ENCODE results near the gene ZMYND12. TPM values are rescaled to one million over a fixed set of nuclear protein-coding genes. Genes with fewer than 3 reads are reported as not detected.

Gene ZMYND12
- total RNA-seq, 1 donor from 2014 or later, result 0.46 TPM

- DNase-seq (ENCODE audit: low read depth), result no peak
- TF ChIP-seq, protein P1, sequence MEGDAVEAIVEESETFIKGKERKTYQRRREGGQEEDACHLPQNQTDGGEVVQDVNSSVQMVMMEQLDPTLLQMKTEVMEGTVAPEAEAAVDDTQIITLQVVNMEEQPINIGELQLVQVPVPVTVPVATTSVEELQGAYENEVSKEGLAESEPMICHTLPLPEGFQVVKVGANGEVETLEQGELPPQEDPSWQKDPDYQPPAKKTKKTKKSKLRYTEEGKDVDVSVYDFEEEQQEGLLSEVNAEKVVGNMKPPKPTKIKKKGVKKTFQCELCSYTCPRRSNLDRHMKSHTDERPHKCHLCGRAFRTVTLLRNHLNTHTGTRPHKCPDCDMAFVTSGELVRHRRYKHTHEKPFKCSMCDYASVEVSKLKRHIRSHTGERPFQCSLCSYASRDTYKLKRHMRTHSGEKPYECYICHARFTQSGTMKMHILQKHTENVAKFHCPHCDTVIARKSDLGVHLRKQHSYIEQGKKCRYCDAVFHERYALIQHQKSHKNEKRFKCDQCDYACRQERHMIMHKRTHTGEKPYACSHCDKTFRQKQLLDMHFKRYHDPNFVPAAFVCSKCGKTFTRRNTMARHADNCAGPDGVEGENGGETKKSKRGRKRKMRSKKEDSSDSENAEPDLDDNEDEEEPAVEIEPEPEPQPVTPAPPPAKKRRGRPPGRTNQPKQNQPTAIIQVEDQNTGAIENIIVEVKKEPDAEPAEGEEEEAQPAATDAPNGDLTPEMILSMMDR (IDR thresholded peaks at IDR 0.05; ENCODE audit: insufficient read depth, low read length, poor library complexity, severe bottlenecking), result no peak
- no peaks in the 10 kb centered on the region for H3K27me3 ChIP-seq (ENCODE audit: control insufficient read depth, insufficient read depth, low read length)
- H3K36me3 ChIP-seq (ENCODE audit: control insufficient read depth, insufficient read depth, low read length), result no peaks in the 10 kb centered on the region
- no peak overlapping the region for H3K4me3 ChIP-seq (ENCODE audit: low read depth, low read length)
Observed at GRCh38 chr1:42466030-42466429, 10.2 kb upstream of the ZMYND12 start.

DNA sequence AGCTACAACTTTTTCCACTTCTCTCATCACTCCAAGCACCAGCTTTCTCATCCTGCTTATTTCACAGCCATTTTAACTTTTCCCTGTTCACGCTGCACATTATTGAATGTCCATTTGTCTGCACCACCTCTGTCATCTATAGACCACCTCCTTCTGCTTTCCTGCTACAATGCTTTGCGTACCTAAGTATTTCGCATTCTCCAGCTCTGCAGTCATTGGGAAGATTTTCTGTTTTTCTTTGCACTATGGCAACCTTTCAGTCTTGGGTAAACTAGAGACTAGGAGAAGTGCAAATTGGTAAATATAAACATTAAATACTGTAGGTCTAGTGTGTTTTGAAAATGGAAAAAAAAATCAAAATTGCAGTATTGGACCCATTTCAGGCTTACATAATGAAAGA, 8.1 kb upstream of the ZMYND12 start:
- H3K27me3 ChIP-seq (ENCODE audit: control insufficient read depth, insufficient read depth, low read length), result no peaks in the 10 kb centered on the region
- no peak for DNase-seq (ENCODE audit: low read depth)
- TF ChIP-seq, protein P1 (IDR thresholded peaks at IDR 0.05; ENCODE audit: insufficient read depth, low read length, poor library complexity, severe bottlenecking), result no peak
- peak overlapping the region; percentile 77 for H3K4me3 ChIP-seq (ENCODE audit: low read depth, low read length)
- H3K36me3 ChIP-seq (ENCODE audit: control insufficient read depth, insufficient read depth, low read length), result no peaks in the 10 kb centered on the region

GRCh38 chr1:42462828-42463763, 7.3 kb upstream of the ZMYND12 start, which contains the start of gene CCDC30:
Gene CCDC30, plus strand, starts transcription at chr1:42463286. Its CDS starts 17,266 bp downstream, at chr1:42480552.
- peak within 1 kb of the TSS; percentile 77 for H3K4me3 ChIP-seq (ENCODE audit: low read depth, low read length)
- no peaks in the 10 kb centered on the region for H3K27me3 ChIP-seq (ENCODE audit: control insufficient read depth, insufficient read depth, low read length)
- TF ChIP-seq, protein P1 (IDR thresholded peaks at IDR 0.05; ENCODE audit: insufficient read depth, low read length, poor library complexity, severe bottlenecking), result no peak
- DNase-seq (ENCODE audit: low read depth), result peak; percentile 95
- no peaks in the 10 kb centered on the region for H3K36me3 ChIP-seq (ENCODE audit: control insufficient read depth, insufficient read depth, low read length)

DNA sequence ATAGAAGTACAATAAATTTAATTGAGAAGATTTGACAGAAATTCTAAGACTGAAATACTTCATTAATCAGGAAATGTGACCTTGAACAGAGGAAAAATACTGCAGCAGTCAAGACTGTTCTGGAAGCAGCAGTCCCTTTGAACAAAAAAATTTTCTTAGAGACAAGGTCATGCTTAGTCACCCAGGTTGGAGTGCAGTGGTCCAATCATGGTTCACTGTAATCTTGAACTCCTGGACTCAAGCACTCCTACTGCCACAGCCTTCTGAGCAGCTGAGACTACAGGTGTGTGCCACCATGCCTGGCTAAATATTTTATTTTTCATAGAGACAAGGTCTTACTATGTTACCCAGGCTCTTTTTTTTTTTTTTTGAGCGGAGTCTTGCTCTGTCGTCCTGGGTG, 5.4 kb upstream of the ZMYND12 start:
- no peaks in the 10 kb centered on the region for H3K36me3 ChIP-seq (ENCODE audit: control insufficient read depth, insufficient read depth, low read length)
- no peak overlapping the region for H3K4me3 ChIP-seq (ENCODE audit: low read depth, low read length)
- H3K27me3 ChIP-seq (ENCODE audit: control insufficient read depth, insufficient read depth, low read length), result no peaks in the 10 kb centered on the region
- TF ChIP-seq, protein P1 (IDR thresholded peaks at IDR 0.05; ENCODE audit: insufficient read depth, low read length, poor library complexity, severe bottlenecking), result no peak
- DNase-seq (ENCODE audit: low read depth), result no peak

DNA sequence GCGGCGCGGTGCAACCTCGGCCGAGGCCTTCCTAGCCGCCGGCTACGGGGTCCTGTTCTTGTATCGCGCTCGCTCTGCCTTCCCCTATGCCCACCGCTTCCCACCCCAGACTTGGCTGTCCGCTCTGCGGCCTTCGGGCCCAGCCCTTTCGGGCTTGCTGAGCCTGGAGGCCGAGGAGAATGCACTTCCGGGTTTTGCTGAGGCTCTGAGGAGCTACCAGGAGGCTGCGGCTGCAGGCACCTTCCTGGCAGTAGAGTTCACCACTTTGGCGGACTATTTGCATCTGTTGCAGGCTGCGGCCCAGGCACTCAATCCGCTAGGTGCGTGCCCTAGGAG, 900 bp upstream of the ZMYND12 start:
- Histone ChIP-seq H3K36me3 (ENCODE audit: control insufficient read depth, insufficient read depth, low read length) (no peaks in the 10 kb centered on the region), H3K4me3 (ENCODE audit: low read depth, low read length) (peak overlapping the region; percentile 65), H3K27me3 (ENCODE audit: control insufficient read depth, insufficient read depth, low read length) (no peaks in the 10 kb centered on the region)
- DNase-seq (ENCODE audit: low read depth), result no peak
- TF ChIP-seq, protein P1 (IDR thresholded peaks at IDR 0.05; ENCODE audit: insufficient read depth, low read length, poor library complexity, severe bottlenecking), result no peak

All from kidney epithelial cell (primary cell).